Calu3 (cell line): ENCODE results near the gene GLUD1. TPM values are rescaled to one million over a fixed set of nuclear protein-coding genes. Genes with fewer than 3 reads are reported as not detected.

ENCODE experiments used
- BruUV-seq: library from RNA; stranded (reverse); fragments of 400-500 nt; replicated peaks from 2 replicates; lab custom pipeline; 2021; lab: Mats Ljungman, UMichigan
- CTCF ChIA-PET: fragments of 300-600 bp; sonication (Branson Sonifier 250); formaldehyde crosslinking; loops from one replicate; lab custom pipeline; 2022; ENCODE audit warnings: antibody characterized with exemption; lab: Charles Lee
- DNase-seq: peaks from one replicate; pipeline ENCODE4 v3.0.0; 2022
- H3K27ac Mint-ChIP-seq: one replicate; pipeline ENCODE4 v1.8.0; 2022; ENCODE audit warnings: mixed read lengths; ENCODE audit not compliant: unreplicated experiment
- H3K27me3 Mint-ChIP-seq: one replicate; pipeline ENCODE4 v1.8.0; 2022; ENCODE audit warnings: mixed read lengths; ENCODE audit not compliant: unreplicated experiment
- H3K36me3 Mint-ChIP-seq: one replicate; pipeline ENCODE4 v1.8.0; 2022; ENCODE audit warnings: mild to moderate bottlenecking, moderate library complexity, mixed read lengths; ENCODE audit not compliant: insufficient read depth, unreplicated experiment
- H3K4me1 Mint-ChIP-seq: one replicate; pipeline ENCODE4 v1.8.0; 2022; ENCODE audit warnings: mild to moderate bottlenecking, low read depth, mixed read lengths; ENCODE audit not compliant: unreplicated experiment
- H3K4me3 Mint-ChIP-seq: one replicate; pipeline ENCODE4 v1.8.0; 2022; ENCODE audit warnings: mild to moderate bottlenecking, low read depth, moderate library complexity, mixed read lengths; ENCODE audit not compliant: unreplicated experiment
- H3K9me3 Mint-ChIP-seq: one replicate; pipeline ENCODE4 v1.8.0; 2022; ENCODE audit warnings: low read depth, mixed read lengths; ENCODE audit not compliant: unreplicated experiment
- intact Hi-C: fragments of 100-400 bp; cut with micrococcal nuclease; formaldehyde crosslinking; loops from one replicate; pipeline ENCODE4 v1.10.0; 2022; ENCODE audit not compliant: unreplicated experiment
- total RNA-seq: library from RNA; stranded (reverse); gene quantifications from 2 replicates; pipeline ENCODE4 v1.2.3, GENCODE V29; 2022
- TF ChIP-seq, protein P1 (sequence below): fragments of 200-600 bp; IDR thresholded peaks from one replicate; pipeline ENCODE4 v1.8.0; 2022; ENCODE audit warnings: antibody characterized with exemption; ENCODE audit not compliant: unreplicated experiment

GLUD1 gene
- total RNA-seq, 1 experiment from 2014 or later = 70.8 TPM

DNA sequence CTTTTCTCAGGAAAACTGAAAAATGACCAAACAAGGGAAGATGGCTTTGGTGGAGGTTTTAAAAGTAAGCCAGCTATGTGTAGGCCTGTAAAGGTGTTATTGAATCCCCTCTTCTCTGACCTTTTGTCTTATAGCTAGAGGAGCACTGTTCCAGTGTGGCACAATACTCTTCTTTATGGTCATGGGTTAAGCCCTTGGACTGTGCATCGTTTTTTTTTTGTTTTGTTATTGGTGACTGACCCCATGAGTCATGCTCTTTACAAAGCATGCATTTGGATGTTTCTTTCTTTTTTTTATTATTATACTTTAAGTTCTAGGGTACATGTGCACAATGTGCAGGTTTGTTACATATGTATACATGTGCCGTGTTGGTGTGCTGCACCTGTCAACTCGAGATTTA lies 94.2 kb downstream of the GLUD1 start:
- DNase-seq = no peak
- no TSS peak for BruUV-seq

More for the DNA sequence above, 94.2 kb downstream of the GLUD1 start:
- TF ChIP-seq, protein P1, sequence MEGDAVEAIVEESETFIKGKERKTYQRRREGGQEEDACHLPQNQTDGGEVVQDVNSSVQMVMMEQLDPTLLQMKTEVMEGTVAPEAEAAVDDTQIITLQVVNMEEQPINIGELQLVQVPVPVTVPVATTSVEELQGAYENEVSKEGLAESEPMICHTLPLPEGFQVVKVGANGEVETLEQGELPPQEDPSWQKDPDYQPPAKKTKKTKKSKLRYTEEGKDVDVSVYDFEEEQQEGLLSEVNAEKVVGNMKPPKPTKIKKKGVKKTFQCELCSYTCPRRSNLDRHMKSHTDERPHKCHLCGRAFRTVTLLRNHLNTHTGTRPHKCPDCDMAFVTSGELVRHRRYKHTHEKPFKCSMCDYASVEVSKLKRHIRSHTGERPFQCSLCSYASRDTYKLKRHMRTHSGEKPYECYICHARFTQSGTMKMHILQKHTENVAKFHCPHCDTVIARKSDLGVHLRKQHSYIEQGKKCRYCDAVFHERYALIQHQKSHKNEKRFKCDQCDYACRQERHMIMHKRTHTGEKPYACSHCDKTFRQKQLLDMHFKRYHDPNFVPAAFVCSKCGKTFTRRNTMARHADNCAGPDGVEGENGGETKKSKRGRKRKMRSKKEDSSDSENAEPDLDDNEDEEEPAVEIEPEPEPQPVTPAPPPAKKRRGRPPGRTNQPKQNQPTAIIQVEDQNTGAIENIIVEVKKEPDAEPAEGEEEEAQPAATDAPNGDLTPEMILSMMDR = no peak
- no peaks in the 10 kb centered on the region for H3K36me3 Mint-ChIP-seq
- no peak overlapping the region for H3K4me3 Mint-ChIP-seq
- CTCF ChIA-PET = no interaction called here
- no peaks in the 10 kb centered on the region for H3K27me3 Mint-ChIP-seq
- H3K9me3 Mint-ChIP-seq = no peaks in the 10 kb centered on the region
- intact Hi-C loops = no loop called here
- no peaks in the 10 kb centered on the region for H3K4me1 Mint-ChIP-seq
- H3K27ac Mint-ChIP-seq = no peak overlapping the region

Other genes starting within 250 kb of the GLUD1 start
- 0.83 TPM in 1 of 2 replicates, not detected in the other for gene MMRN2, start 137.2 kb downstream of the GLUD1 start, total RNA-seq
- gene SNCG, start 136.2 kb downstream of the GLUD1 start, total RNA-seq = 7.2 and 11.3 TPM in 2 replicates
- 2.2 TPM in 1 of 2 replicates, not detected in the other for gene ADIRF, start 126.4 kb downstream of the GLUD1 start, total RNA-seq
- not detected in 2 replicates for gene FAM25A, start 74.5 kb downstream of the GLUD1 start, total RNA-seq
- 11.4 and 11.5 TPM in 2 replicates for gene SHLD2, start 363 bp upstream of the GLUD1 start, total RNA-seq
- 1.0 and 1.1 TPM in 2 replicates for gene NUTM2A, start 130.6 kb upstream of the GLUD1 start, total RNA-seq